ENCODE results near the gene STK4. TPM values are rescaled to one million over a fixed set of nuclear protein-coding genes. Genes with fewer than 3 reads are reported as not detected.
A peak's percentile ranks its signal among the peaks of the same experiment; 100 is the strongest.

The STK4 gene
- total RNA-seq, 4 donors from 2014 or later: 26.9 to 33.5 (median 28.8) TPM

DNA sequence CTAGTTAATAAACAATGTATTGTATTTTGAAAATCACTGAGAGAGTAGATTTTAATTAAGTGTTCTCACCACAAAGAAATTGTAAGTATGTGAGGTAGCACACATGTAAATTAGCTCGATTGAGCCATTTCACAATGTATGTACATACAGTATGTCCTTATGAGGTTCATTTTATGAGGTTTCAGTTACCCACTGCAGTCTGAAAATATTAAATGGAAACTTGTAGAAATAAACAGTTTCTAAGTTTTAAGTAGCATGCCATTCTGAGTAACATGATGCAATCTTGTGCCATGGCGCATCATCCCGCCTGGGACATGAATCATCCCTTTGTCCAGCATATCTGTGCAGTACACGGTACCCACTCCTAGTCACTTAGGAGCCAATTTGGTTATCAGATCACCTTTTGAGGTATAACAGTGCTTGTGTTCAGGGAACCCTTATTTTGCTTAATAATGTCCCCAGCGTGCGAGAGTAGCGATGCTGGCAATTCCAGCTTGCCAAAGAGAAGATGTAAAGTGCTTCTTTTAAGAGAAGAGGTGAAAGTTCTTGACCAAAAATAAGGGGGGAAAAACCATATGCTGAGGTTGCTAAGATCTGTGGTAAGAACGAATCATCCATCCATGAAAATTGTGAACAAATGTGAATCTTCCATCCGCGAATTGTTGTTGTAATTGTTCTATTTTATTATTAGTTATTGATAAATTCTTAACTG is 69.9 kb downstream of the STK4 start:
- H3K27me3 ChIP-seq: no peaks in the 10 kb centered on the region
- peaks cover 0 to 27% (median 0%) of the 10 kb centered on the region in 3 donors for H3K4me1 ChIP-seq
- WGBS, 2 donors (ENCODE audit: low coverage in 1 of 2): 90 to 94% methylated on average over 7 to 10 of the region's 10 CpGs
- no peak for ATAC-seq
- no peaks in the 10 kb centered on the region for H3K9me3 ChIP-seq
- H3K4me3 ChIP-seq: no peak overlapping the region
- no peaks in the 10 kb centered on the region for H3K36me3 ChIP-seq
- no peak overlapping the region for H3K27ac ChIP-seq
- TF ChIP-seq POLR2AphosphoS5 (IDR thresholded peaks at IDR 0.05): peak; percentile 10
- TF ChIP-seq EP300 (IDR thresholded peaks at IDR 0.05): no peak
- no peak for TF ChIP-seq POLR2A (IDR thresholded peaks at IDR 0.05)

- no peak for ATAC-seq
- WGBS, 2 donors (ENCODE audit: low coverage in 1 of 2): 43 to 67% methylated on average over 1 of the region's 1 CpG
- no peaks in the 10 kb centered on the region for H3K9me3 ChIP-seq
- H3K4me1 ChIP-seq: peaks cover 0 to 27% (median 0%) of the 10 kb centered on the region in 3 donors
- TF ChIP-seq POLR2A (IDR thresholded peaks at IDR 0.05) (no peak), POLR2AphosphoS5 (IDR thresholded peaks at IDR 0.05) (no peak), EP300 (IDR thresholded peaks at IDR 0.05) (no peak)
- TF ChIP-seq, protein P1, sequence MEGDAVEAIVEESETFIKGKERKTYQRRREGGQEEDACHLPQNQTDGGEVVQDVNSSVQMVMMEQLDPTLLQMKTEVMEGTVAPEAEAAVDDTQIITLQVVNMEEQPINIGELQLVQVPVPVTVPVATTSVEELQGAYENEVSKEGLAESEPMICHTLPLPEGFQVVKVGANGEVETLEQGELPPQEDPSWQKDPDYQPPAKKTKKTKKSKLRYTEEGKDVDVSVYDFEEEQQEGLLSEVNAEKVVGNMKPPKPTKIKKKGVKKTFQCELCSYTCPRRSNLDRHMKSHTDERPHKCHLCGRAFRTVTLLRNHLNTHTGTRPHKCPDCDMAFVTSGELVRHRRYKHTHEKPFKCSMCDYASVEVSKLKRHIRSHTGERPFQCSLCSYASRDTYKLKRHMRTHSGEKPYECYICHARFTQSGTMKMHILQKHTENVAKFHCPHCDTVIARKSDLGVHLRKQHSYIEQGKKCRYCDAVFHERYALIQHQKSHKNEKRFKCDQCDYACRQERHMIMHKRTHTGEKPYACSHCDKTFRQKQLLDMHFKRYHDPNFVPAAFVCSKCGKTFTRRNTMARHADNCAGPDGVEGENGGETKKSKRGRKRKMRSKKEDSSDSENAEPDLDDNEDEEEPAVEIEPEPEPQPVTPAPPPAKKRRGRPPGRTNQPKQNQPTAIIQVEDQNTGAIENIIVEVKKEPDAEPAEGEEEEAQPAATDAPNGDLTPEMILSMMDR (IDR thresholded peaks at IDR 0.05): no peak
- no peaks in the 10 kb centered on the region for H3K36me3 ChIP-seq
- peak overlapping the region in 2 of 4 donors; percentile 18 to 19 for H3K27ac ChIP-seq
- H3K4me3 ChIP-seq: no peak overlapping the region
- H3K27me3 ChIP-seq: no peaks in the 10 kb centered on the region
Measured at GRCh38 chr20:45037050-45037449, 70.7 kb downstream of the STK4 start.

GRCh38 chr20:45037635-45038034 is 71.3 kb downstream of the STK4 start:
- 67 to 83% methylated on average over 2 of the region's 2 CpGs for WGBS, 2 donors (ENCODE audit: low coverage in 1 of 2)
- Histone ChIP-seq H3K27ac (peak overlapping the region in 1 of 4 donors; percentile 19), H3K4me1 (peaks cover 0 to 27% (median 0%) of the 10 kb centered on the region in 3 donors), H3K4me3 (no peak overlapping the region), H3K36me3 (peaks cover 0 to 4% of the 10 kb centered on the region in 2 donors), H3K27me3 (no peaks in the 10 kb centered on the region), H3K9me3 (no peaks in the 10 kb centered on the region)
- TF ChIP-seq POLR2A (IDR thresholded peaks at IDR 0.05) (no peak), POLR2AphosphoS5 (IDR thresholded peaks at IDR 0.05) (no peak), EP300 (IDR thresholded peaks at IDR 0.05) (no peak)
- TF ChIP-seq, protein P1 (IDR thresholded peaks at IDR 0.05): no peak
- ATAC-seq: no peak

- H3K36me3 ChIP-seq: peaks cover 0 to 10% of the 10 kb centered on the region in 2 donors
- no peaks in the 10 kb centered on the region for H3K27me3 ChIP-seq
- H3K4me1 ChIP-seq: peaks cover 0 to 29% (median 0%) of the 10 kb centered on the region in 3 donors
- WGBS, 2 donors (ENCODE audit: low coverage in 1 of 2): 89 to 95% methylated on average over 1 of the region's 1 CpG
- H3K9me3 ChIP-seq: no peaks in the 10 kb centered on the region
- no peak for ATAC-seq
- TF ChIP-seq, protein P1 (IDR thresholded peaks at IDR 0.05): no peak
- no peak for TF ChIP-seq EP300 (IDR thresholded peaks at IDR 0.05)
- no peak for TF ChIP-seq POLR2A (IDR thresholded peaks at IDR 0.05)
- no peak for TF ChIP-seq POLR2AphosphoS5 (IDR thresholded peaks at IDR 0.05)
- H3K27ac ChIP-seq: no peak overlapping the region
- no peak overlapping the region for H3K4me3 ChIP-seq
Measured at GRCh38 chr20:45038745-45039474, 72.6 kb downstream of the STK4 start.

- H3K4me3 ChIP-seq: no peak overlapping the region
- peaks cover 0 to 10% of the 10 kb centered on the region in 2 donors for H3K36me3 ChIP-seq
- 88 to 100% methylated on average over 1 of the region's 1 CpG for WGBS, 2 donors (ENCODE audit: low coverage in 1 of 2)
- H3K27me3 ChIP-seq: no peaks in the 10 kb centered on the region
- no peak overlapping the region for H3K27ac ChIP-seq
- TF ChIP-seq, protein P1 (IDR thresholded peaks at IDR 0.05): no peak
- TF ChIP-seq POLR2A (IDR thresholded peaks at IDR 0.05) (no peak), POLR2AphosphoS5 (IDR thresholded peaks at IDR 0.05) (no peak), EP300 (IDR thresholded peaks at IDR 0.05) (no peak)
- no peaks in the 10 kb centered on the region for H3K9me3 ChIP-seq
- no peak for ATAC-seq
- peaks cover 0 to 34% (median 0%) of the 10 kb centered on the region in 3 donors for H3K4me1 ChIP-seq
Measured at GRCh38 chr20:45039475-45039820, 73.1 kb downstream of the STK4 start.

All from gastroesophageal sphincter (tissue), 4 donors.